Liver (tissue), 9 donors: Measurements from ENCODE around the gene PTH1R. TPM values are rescaled to one million over a fixed set of nuclear protein-coding genes. Genes with fewer than 3 reads are reported as not detected.

ENCODE experiments used
- DNase-seq: peaks from one replicate; pipeline ENCODE4 v3.0.0-alpha.2; 2017; ENCODE audit warnings: low spot score
- H3K27ac ChIP-seq, 2 donors: one replicate each; pipeline ENCODE4 v1.7.0; 2013; ENCODE audit warnings: inconsistent platforms in 2 of 2, low read length in 2 of 2, control low read depth in 1 of 2, low read depth in 1 of 2, mild to moderate bottlenecking in 1 of 2
- H3K27me3 ChIP-seq, 4 donors: one replicate each; pipeline versions ENCODE4 v1.6.1 to v1.7.0; 2013; ENCODE audit warnings: low read length in 3 of 4, inconsistent platforms in 1 of 4, mild to moderate bottlenecking in 1 of 4, moderate library complexity in 1 of 4; ENCODE audit not compliant: control insufficient read depth in 4 of 4, insufficient read depth in 4 of 4
- H3K36me3 ChIP-seq, 4 donors: one replicate each; pipeline versions ENCODE4 v1.6.1 to v1.7.0; 2013; ENCODE audit warnings: low read length in 3 of 4, mild to moderate bottlenecking in 3 of 4, low read depth in 1 of 4, moderate library complexity in 1 of 4; ENCODE audit not compliant: control insufficient read depth in 4 of 4, insufficient read depth in 3 of 4
- H3K4me1 ChIP-seq, 4 donors: one replicate each; pipeline versions ENCODE4 v1.6.1 to v1.7.0; 2013; ENCODE audit warnings: low read length in 3 of 4, mild to moderate bottlenecking in 3 of 4, moderate library complexity in 1 of 4; ENCODE audit not compliant: control insufficient read depth in 4 of 4, insufficient read depth in 4 of 4
- H3K4me3 ChIP-seq, 3 donors: one replicate each; pipeline versions ENCODE4 v1.6.1 to v1.7.0; 2013; ENCODE audit warnings: low read length in 3 of 3, control low read depth in 1 of 3, low read depth in 1 of 3, mild to moderate bottlenecking in 1 of 3
- H3K9ac ChIP-seq, 2 donors: one replicate each; pipeline ENCODE4 v1.7.0; 2013; ENCODE audit warnings: low read length in 2 of 2, mild to moderate bottlenecking in 2 of 2, moderate library complexity in 2 of 2, control low read depth in 1 of 2, low read depth in 1 of 2
- H3K9me3 ChIP-seq, 4 donors: one replicate each; pipeline versions ENCODE4 v1.6.1 to v1.7.0; 2013; ENCODE audit warnings: low read length in 3 of 4; ENCODE audit not compliant: control insufficient read depth in 4 of 4
- ATF3 ChIP-seq: IDR thresholded peaks from 2 replicates; pipeline ENCODE4 v1.6.1; 2016; ENCODE audit warnings: antibody characterized with exemption
- CTCF ChIP-seq: fragments of 150-350 bp; IDR thresholded peaks from 2 replicates; pipeline ENCODE4 v1.5.1; 2017; ENCODE audit warnings: improper control_type of control experiment, low read depth, low read length; ENCODE audit not compliant: missing input control
- EGR1 ChIP-seq, 2 donors: IDR thresholded peaks; 2 replicates each; pipeline ENCODE4 v1.6.1; 2016 to 2018; ENCODE audit warnings: antibody characterized with exemption in 2 of 2, low read depth in 2 of 2
- FOXA1 ChIP-seq: IDR thresholded peaks from 2 replicates; pipeline ENCODE4 v1.6.1; 2016; ENCODE audit warnings: antibody characterized with exemption
- FOXA2 ChIP-seq: IDR thresholded peaks from 2 replicates; pipeline ENCODE4 v1.6.1; 2016; ENCODE audit warnings: antibody characterized with exemption
- GABPA ChIP-seq, 2 donors: IDR thresholded peaks in 1 of 2; conservative IDR thresholded peaks in 1 of 2; 2 replicates each; pipeline ENCODE4 v1.6.1; 2016; ENCODE audit warnings: antibody characterized with exemption in 2 of 2, mild to moderate bottlenecking in 1 of 2, moderate library complexity in 1 of 2
- HNF4A ChIP-seq, 2 donors: conservative IDR thresholded peaks; 2 replicates each; pipeline ENCODE4 v1.6.1; 2016; ENCODE audit warnings: antibody characterized with exemption in 2 of 2, mild to moderate bottlenecking in 2 of 2
- HNF4G ChIP-seq: IDR thresholded peaks from 2 replicates; pipeline ENCODE4 v1.6.1; 2016; ENCODE audit warnings: antibody characterized with exemption
- JUND ChIP-seq, 2 donors: IDR thresholded peaks; 2 replicates each; pipeline ENCODE4 v1.6.1; 2016; ENCODE audit warnings: antibody characterized with exemption in 2 of 2
- MAX ChIP-seq: IDR thresholded peaks from 2 replicates; pipeline ENCODE4 v1.6.1; 2016; ENCODE audit warnings: antibody characterized with exemption
- NR2F2 ChIP-seq: IDR thresholded peaks from 2 replicates; pipeline ENCODE4 v1.6.1; 2016; ENCODE audit warnings: antibody characterized with exemption
- RAD21 ChIP-seq, 2 donors: IDR thresholded peaks; 2 replicates each; pipeline ENCODE4 v1.6.1; 2016; ENCODE audit warnings: antibody characterized with exemption in 2 of 2, mild to moderate bottlenecking in 2 of 2
- RXRA ChIP-seq, 2 donors: IDR thresholded peaks; 2 replicates each; pipeline ENCODE4 v1.6.1; 2017 to 2018; ENCODE audit warnings: antibody characterized with exemption in 2 of 2, mild to moderate bottlenecking in 1 of 2
- SP1 ChIP-seq: IDR thresholded peaks from 2 replicates; pipeline ENCODE4 v1.6.1; 2018; ENCODE audit warnings: antibody characterized with exemption, mild to moderate bottlenecking
- TAF1 ChIP-seq: conservative IDR thresholded peaks from 2 replicates; pipeline ENCODE4 v1.6.1; 2016; ENCODE audit warnings: antibody characterized with exemption, mild to moderate bottlenecking
- YY1 ChIP-seq: IDR thresholded peaks from 2 replicates; pipeline ENCODE4 v1.6.1; 2016; ENCODE audit warnings: antibody characterized with exemption, mild to moderate bottlenecking
- WGBS: extraction: QIAGEN DNeasy Blood & Tissue Kit; methylation state at CpG from one replicate; pipeline ENCODE4 v1.1.7; 2013; 5-methylcytosine and 5-hydroxymethylcytosine counted together
- polyA plus RNA-seq, 2 donors: library from polyadenylated mRNA; stranded (reverse) in 1 of 2; unstranded in 1 of 2; fragments of 200-250 nt in 1 of 2; fragments of >200 nt in 1 of 2; fragmentation: Nextera tagmentation in 1 of 2; extraction: Ambion mirVana in 1 of 2; gene quantifications; one replicate each; pipeline versions ENCODE4 v1.2.1 to v1.2.3, GENCODE V29; 2013 to 2015
- total RNA-seq, 2 donors: library from RNA; depleted of rRNA; stranded (reverse); fragments of >200 nt; gene quantifications; one replicate each; pipeline ENCODE4 v1.2.3, GENCODE V29; 2014
- TF ChIP-seq, protein P1 (sequence below): IDR thresholded peaks from 2 replicates; pipeline ENCODE4 v1.6.1; 2016; ENCODE audit warnings: antibody characterized with exemption, mild to moderate bottlenecking
- donor health status: healthy.
- donor health status: healthy.
- donor health status: healthy.
- donor health status: healthy.
- donor health status: healthy.

The PTH1R gene
- total and polyA plus RNA-seq, 4 donors = 7.2 to 28.4 (median 23.6) TPM

GRCh38 chr3:46950177-46950576, 72.7 kb downstream of the PTH1R start:
- Histone ChIP-seq H3K4me3 (no peak overlapping the region), H3K27me3 (no peaks in the 10 kb centered on the region), H3K27ac (no peak overlapping the region), H3K9ac (no peak overlapping the region), H3K9me3 (no peaks in the 10 kb centered on the region), H3K36me3 (no peaks in the 10 kb centered on the region), H3K4me1 (peaks cover 32 to 73% (median 42%) of the 10 kb centered on the region in 4 donors)
- TF ChIP-seq HNF4A (conservative IDR thresholded peaks at IDR 0.05) (no peak), CTCF (no peak), MAX (no peak), SP1 (no peak), RXRA (IDR thresholded peaks at IDR 0.05) (no peak), FOXA1 (no peak), TAF1 (no peak), FOXA2 (no peak), YY1 (no peak), GABPA (IDR thresholded peaks at IDR 0.05 in 1 of 2, conservative IDR thresholded peaks at IDR 0.05 in 1 of 2) (no peak), JUND (IDR thresholded peaks at IDR 0.05) (no peak), EGR1 (IDR thresholded peaks at IDR 0.05; ENCODE audit: low read depth in 2 of 2) (no peak), NR2F2 (no peak)
- TF ChIP-seq, protein P1, sequence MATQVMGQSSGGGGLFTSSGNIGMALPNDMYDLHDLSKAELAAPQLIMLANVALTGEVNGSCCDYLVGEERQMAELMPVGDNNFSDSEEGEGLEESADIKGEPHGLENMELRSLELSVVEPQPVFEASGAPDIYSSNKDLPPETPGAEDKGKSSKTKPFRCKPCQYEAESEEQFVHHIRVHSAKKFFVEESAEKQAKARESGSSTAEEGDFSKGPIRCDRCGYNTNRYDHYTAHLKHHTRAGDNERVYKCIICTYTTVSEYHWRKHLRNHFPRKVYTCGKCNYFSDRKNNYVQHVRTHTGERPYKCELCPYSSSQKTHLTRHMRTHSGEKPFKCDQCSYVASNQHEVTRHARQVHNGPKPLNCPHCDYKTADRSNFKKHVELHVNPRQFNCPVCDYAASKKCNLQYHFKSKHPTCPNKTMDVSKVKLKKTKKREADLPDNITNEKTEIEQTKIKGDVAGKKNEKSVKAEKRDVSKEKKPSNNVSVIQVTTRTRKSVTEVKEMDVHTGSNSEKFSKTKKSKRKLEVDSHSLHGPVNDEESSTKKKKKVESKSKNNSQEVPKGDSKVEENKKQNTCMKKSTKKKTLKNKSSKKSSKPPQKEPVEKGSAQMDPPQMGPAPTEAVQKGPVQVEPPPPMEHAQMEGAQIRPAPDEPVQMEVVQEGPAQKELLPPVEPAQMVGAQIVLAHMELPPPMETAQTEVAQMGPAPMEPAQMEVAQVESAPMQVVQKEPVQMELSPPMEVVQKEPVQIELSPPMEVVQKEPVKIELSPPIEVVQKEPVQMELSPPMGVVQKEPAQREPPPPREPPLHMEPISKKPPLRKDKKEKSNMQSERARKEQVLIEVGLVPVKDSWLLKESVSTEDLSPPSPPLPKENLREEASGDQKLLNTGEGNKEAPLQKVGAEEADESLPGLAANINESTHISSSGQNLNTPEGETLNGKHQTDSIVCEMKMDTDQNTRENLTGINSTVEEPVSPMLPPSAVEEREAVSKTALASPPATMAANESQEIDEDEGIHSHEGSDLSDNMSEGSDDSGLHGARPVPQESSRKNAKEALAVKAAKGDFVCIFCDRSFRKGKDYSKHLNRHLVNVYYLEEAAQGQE = no peak
- no peak for DNase-seq
- WGBS = 96% methylated on average over 2 of the region's 2 CpGs

DNA sequence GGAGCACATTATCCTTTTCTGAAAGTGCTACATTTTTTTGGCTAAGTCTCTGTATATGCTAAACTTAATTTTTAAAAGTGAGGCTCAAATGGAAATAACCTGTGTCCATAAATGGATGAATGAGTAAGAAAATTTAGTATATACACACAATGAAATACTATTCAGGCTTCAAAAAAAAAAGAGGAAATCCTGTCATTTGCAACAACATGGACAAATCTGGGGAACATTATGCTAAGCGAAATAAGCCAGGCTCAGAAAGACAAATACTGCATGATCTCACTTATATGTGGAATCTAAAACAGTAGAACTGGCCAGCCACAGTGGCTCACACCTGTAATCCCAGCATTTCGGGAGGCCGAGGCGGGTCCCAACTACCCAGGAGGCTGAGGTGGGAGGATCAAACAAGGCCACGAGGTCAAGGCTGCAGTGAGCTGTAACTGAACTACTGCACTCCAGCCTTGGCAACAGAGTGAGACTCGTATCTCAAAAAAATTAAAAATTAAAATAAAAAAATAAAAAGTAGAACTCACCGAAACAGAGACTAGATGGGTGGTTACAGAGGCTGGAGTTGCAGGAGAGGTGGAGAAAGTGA, 73.2 kb downstream of the PTH1R start:
- no peak overlapping the region for H3K27ac ChIP-seq
- 78% methylated on average over 7 of the region's 7 CpGs for WGBS
- no peak for DNase-seq
- TF ChIP-seq SP1 (no peak), EGR1 (IDR thresholded peaks at IDR 0.05; ENCODE audit: low read depth in 2 of 2) (no peak), GABPA (IDR thresholded peaks at IDR 0.05 in 1 of 2, conservative IDR thresholded peaks at IDR 0.05 in 1 of 2) (no peak), YY1 (no peak), RXRA (IDR thresholded peaks at IDR 0.05) (no peak), ATF3 (no peak), JUND (IDR thresholded peaks at IDR 0.05) (no peak), FOXA1 (no peak), NR2F2 (no peak), FOXA2 (no peak), HNF4G (no peak), CTCF (no peak), RAD21 (IDR thresholded peaks at IDR 0.05) (no peak), HNF4A (conservative IDR thresholded peaks at IDR 0.05) (no peak)
- TF ChIP-seq, protein P1 = no peak

More for the DNA sequence above, 73.2 kb downstream of the PTH1R start:
- no peaks in the 10 kb centered on the region for H3K9me3 ChIP-seq
- H3K4me1 ChIP-seq = peaks cover 27 to 68% (median 41%) of the 10 kb centered on the region in 4 donors
- H3K4me3 ChIP-seq = no peak overlapping the region
- no peak overlapping the region for H3K9ac ChIP-seq
- H3K36me3 ChIP-seq = no peaks in the 10 kb centered on the region
- no peaks in the 10 kb centered on the region for H3K27me3 ChIP-seq
